GM12878 (cell line): ENCODE measurements around the gene CIDEC. TPM values are rescaled to one million over a fixed set of nuclear protein-coding genes. Genes with fewer than 3 reads are reported as not detected.
A peak's percentile ranks its signal among the peaks of the same experiment; 100 is the strongest.

ENCODE experiments used
- ATAC-seq: fragments of 200-7000 bp; cut with Tn5 transposase; 3 replicates; pipeline ENCODE4 v1.9.1; 2020; ENCODE audit warnings: mild to moderate bottlenecking, moderate library complexity
- BruUV-seq: library from RNA; stranded (reverse); fragments of 400-500 nt; replicated peaks from 2 replicates; lab custom pipeline; 2021; lab: Mats Ljungman, UMichigan
- CTCF ChIA-PET: fragments of 300-600 bp; sonication (Branson Sonifier 250); formaldehyde crosslinking; extraction: SDS; loops from one replicate; lab custom pipeline; 2021; ENCODE audit warnings: inconsistent platforms; lab: Yijun Ruan, JAX
- POLR2A ChIA-PET: fragments of 350-600 bp; formaldehyde crosslinking; extraction: SDS; loops from one replicate; lab custom pipeline; 2021; ENCODE audit warnings: inconsistent platforms; lab: Charles Lee
- RAD21 ChIA-PET: fragments of 300-600 bp; sonication (Branson Sonifier 250); formaldehyde crosslinking; loops from one replicate; lab custom pipeline; 2023; ENCODE audit warnings: antibody characterized with exemption; ENCODE audit not compliant: unreplicated experiment; lab: Charles Lee
- SMC1A ChIA-PET: fragments of 300-600 bp; sonication (Branson Sonifier 250); formaldehyde crosslinking; loops from one replicate; lab custom pipeline; 2023; ENCODE audit not compliant: unreplicated experiment, uncharacterized antibody; lab: Charles Lee
- DNase-seq: peaks from one replicate; pipeline ENCODE4 v3.0.0-alpha.2; 2011; ENCODE audit warnings: low read depth, low spot score
- FAIRE-seq: peaks from 3 replicates; lab custom pipeline; 2011; peaks lifted over from hg19 to GRCh38; lab: Jason Lieb, UNC
- H2AFZ ChIP-seq: 2 replicates; pipeline ENCODE4 v1.6.0; 2011; ENCODE audit warnings: low read depth, low read length, control low read depth; ENCODE audit not compliant: control insufficient read depth
- H3K27ac ChIP-seq: 2 replicates; pipeline ENCODE4 v1.5.1; 2011; ENCODE audit warnings: control low read depth; ENCODE audit not compliant: control insufficient read depth, insufficient read depth
- H3K27me3 ChIP-seq, 2 experiments: replicated peaks in 1 of 2; 2 replicates each; pipeline versions ENCODE4 v1.6.0 to v1.6.1; 2011; ENCODE audit warnings: low read length in 1 of 2; ENCODE audit not compliant: control insufficient read depth in 2 of 2, insufficient read depth in 2 of 2
- H3K36me3 ChIP-seq, 2 experiments: 2 replicates each; pipeline ENCODE4 v1.5.1; 2011; ENCODE audit warnings: low read length in 1 of 2; ENCODE audit not compliant: control insufficient read depth in 2 of 2, insufficient read depth in 2 of 2
- H3K4me1 ChIP-seq: 2 replicates; pipeline ENCODE4 v1.6.1; 2011; ENCODE audit warnings: mild to moderate bottlenecking, low read length, moderate library complexity, mixed read lengths; ENCODE audit not compliant: control insufficient read depth, insufficient read depth
- H3K4me2 ChIP-seq: 2 replicates; pipeline ENCODE4 v1.6.0; 2011; ENCODE audit warnings: control low read depth; ENCODE audit not compliant: control insufficient read depth, insufficient read depth
- H3K4me3 ChIP-seq: fragments of 200-600 bp; sonication (generic); 2 replicates; pipeline ENCODE4 v1.5.1; 2016
- H3K79me2 ChIP-seq: 2 replicates; pipeline ENCODE4 v1.6.0; 2011; ENCODE audit warnings: low read length; ENCODE audit not compliant: control insufficient read depth, insufficient read depth
- H3K9ac ChIP-seq: 2 replicates; pipeline ENCODE4 v1.8.0; 2011; ENCODE audit warnings: low read length, control low read depth, mixed read lengths; ENCODE audit not compliant: control insufficient read depth, insufficient read depth
- H3K9me3 ChIP-seq: replicated peaks from 3 replicates; pipeline ENCODE4 v1.5.1; 2011; ENCODE audit warnings: mild to moderate bottlenecking, low read length; ENCODE audit not compliant: control insufficient read depth, insufficient read depth
- H4K20me1 ChIP-seq: 2 replicates; pipeline ENCODE4 v1.6.0; 2011; ENCODE audit not compliant: control insufficient read depth, insufficient read depth
- ATF2 ChIP-seq: IDR thresholded peaks from 2 replicates; pipeline ENCODE4 v1.6.1; 2012; ENCODE audit warnings: low read length, inconsistent platforms
- CBFB ChIP-seq: IDR thresholded peaks from 2 replicates; pipeline ENCODE4 v1.6.1; 2016; ENCODE audit warnings: antibody characterized with exemption, low read depth
- CHD4 ChIP-seq: fragments of 200-600 bp; sonication (generic); IDR thresholded peaks from 2 replicates; pipeline ENCODE4 v1.6.1; 2016; ENCODE audit warnings: mild to moderate bottlenecking
- GABPA ChIP-seq: IDR thresholded peaks from 2 replicates; pipeline ENCODE4 v1.6.1; 2014; ENCODE audit warnings: antibody characterized with exemption, low read depth, mild to moderate bottlenecking, inconsistent platforms
- KAT2A ChIP-seq: conservative IDR thresholded peaks from 2 replicates; pipeline ENCODE4 v1.6.1; 2011; ENCODE audit warnings: low read depth, low read length; ENCODE audit not compliant: control insufficient read depth
- SPI1 ChIP-seq: IDR thresholded peaks from 2 replicates; pipeline ENCODE4 v1.6.1; 2011; ENCODE audit warnings: low read depth, mild to moderate bottlenecking, low read length, moderate library complexity, borderline replicate concordance; ENCODE audit not compliant: insufficient read depth
- WGBS: methylation state at CpG from one replicate; pipeline ENCODE4 v1.1.6; 2016; ENCODE audit warnings: low lambda C conversion rate; ENCODE audit not compliant: insufficient replicate concordance, insufficient coverage; ENCODE audit errors: missing lambda C conversion rate; 5-methylcytosine and 5-hydroxymethylcytosine counted together
- in situ Hi-C: fragments of 300-500 bp; cut with MboI; formaldehyde crosslinking; loops from 9 replicates; pipeline ENCODE4 v1.14.3; 2018; ENCODE audit warnings: mixed read lengths
- intact Hi-C: fragments of 100-400 bp; cut with micrococcal nuclease; formaldehyde crosslinking; loops from one replicate; pipeline ENCODE4 v1.14.2; 2022; ENCODE audit not compliant: unreplicated experiment
- polyA plus RNA-seq, 11 experiments: library from polyadenylated mRNA; depleted of rRNA in 4 of 11; unstranded in 6 of 11; stranded (reverse) in 5 of 11; fragments of >200 nt; fragmentation: Nextera tagmentation in 4 of 11; fragmentation: Illumina TruSeq in 1 of 11; extraction: Ambion mirVana in 4 of 11; extraction: Trizol in 1 of 11; gene quantifications; 1 replicate in 1 of 11; 2 replicates in 10 of 11; pipeline versions ENCODE4 v1.2.1 to v1.2.3, GENCODE V29; 2011 to 2016; ENCODE audit warnings: inconsistent platforms in 2 of 11, missing spikeins in 2 of 11, low read depth in 1 of 11
- total RNA-seq, 4 experiments: library from RNA; depleted of rRNA in 3 of 4; stranded (reverse); fragments of >200 nt in 3 of 4; fragmentation: Illumina TruSeq in 1 of 4; extraction: Trizol in 1 of 4; gene quantifications; 2 replicates each; pipeline versions ENCODE4 v1.2.1 to v1.2.3, GENCODE V29; 2013 to 2021

CIDEC gene
- total and polyA plus RNA-seq, 10 of the 15 experiments (the other 5 are each of a cell fraction or from before 2014, with no cell fraction given) = 0.10 to 0.49 TPM; not detected in 8

GRCh38 chr3:9887480-9887879 is 7.4 kb upstream of the CIDEC start:
- TF ChIP-seq KAT2A (no peak), SPI1 (peak; percentile 38; the same call in 1 of the 2 replicates)
- in situ Hi-C loops (no loop called here), intact Hi-C loops (no loop called here)
- POLR2A ChIA-PET = no interaction called here
- RAD21 ChIA-PET = no interaction called here
- H3K4me1 ChIP-seq = no peaks in the 10 kb centered on the region
- ATAC-seq (no peak), DNase-seq (no peak), FAIRE-seq (no peak)
- no peak overlapping the region for H3K9ac ChIP-seq
- peaks cover 0 to 2% of the 10 kb centered on the region in 2 experiments; a peak in 1 of 4 replicates for H3K36me3 ChIP-seq
- SMC1A ChIA-PET = no interaction called here
- H4K20me1 ChIP-seq = no peaks in the 10 kb centered on the region
- no peak overlapping the region for H3K4me3 ChIP-seq
- H3K79me2 ChIP-seq = peaks cover 23% of the 10 kb centered on the region
- no peaks in the 10 kb centered on the region for H3K27me3 ChIP-seq
- no TSS peak for BruUV-seq
- H2AFZ ChIP-seq = peak overlapping the region; percentile 29; the same call in 1 of the 2 replicates
- H3K27ac ChIP-seq = no peak overlapping the region
- no peak overlapping the region for H3K4me2 ChIP-seq
- CTCF ChIA-PET = no interaction called here
- H3K9me3 ChIP-seq = no peaks in the 10 kb centered on the region; the same call in 2 of the 3 replicates
- WGBS = 34% methylated on average over 5 of the region's 5 CpGs

- ChIA-PET SMC1A (no interaction called here), RAD21 (no interaction called here), CTCF (no interaction called here), POLR2A (no interaction called here)
- Histone ChIP-seq H4K20me1 (no peaks in the 10 kb centered on the region), H3K4me1 (no peaks in the 10 kb centered on the region), H3K9ac (no peak overlapping the region), H3K4me3 (no peak overlapping the region), H3K79me2 (peaks cover 12% of the 10 kb centered on the region), H3K27me3 (no peaks in the 10 kb centered on the region), H2AFZ (no peak overlapping the region), H3K9me3 (no peaks in the 10 kb centered on the region), H3K27ac (no peak overlapping the region), H3K4me2 (no peak overlapping the region), H3K36me3 (no peaks in the 10 kb centered on the region)
- DNase-seq = no peak
- intact Hi-C loops (no loop called here), in situ Hi-C loops (no loop called here)
- no TSS peak for BruUV-seq
- FAIRE-seq = no peak
- ATAC-seq = no peak
- TF ChIP-seq GABPA (no peak), ATF2 (no peak), CHD4 (no peak), CBFB (no peak)
Measured at GRCh38 chr3:9886328-9886727, 6.3 kb upstream of the CIDEC start.
